ENCODE data around the gene ELF1.

- TF ChIP-seq NFYB (CRISPR knock-in tag; conservative IDR thresholded peaks at IDR 0.05; ENCODE audit: low read depth) (no peak), TCF7 (CRISPR knock-in tag; IDR thresholded peaks at IDR 0.05; ENCODE audit: low read depth) (no peak), AR (CRISPR knock-in tag; IDR thresholded peaks at IDR 0.05) (no peak), MAX (CRISPR knock-in tag; IDR thresholded peaks at IDR 0.05) (no peak), MLX (CRISPR knock-in tag; IDR thresholded peaks at IDR 0.05) (no peak), SMAD3 (CRISPR knock-in tag; IDR thresholded peaks at IDR 0.05; ENCODE audit: borderline replicate concordance) (no peak), E2F4 (CRISPR knock-in tag; IDR thresholded peaks at IDR 0.05; ENCODE audit: borderline replicate concordance, low read depth) (no peak)
- TF ChIP-seq, protein P1, sequence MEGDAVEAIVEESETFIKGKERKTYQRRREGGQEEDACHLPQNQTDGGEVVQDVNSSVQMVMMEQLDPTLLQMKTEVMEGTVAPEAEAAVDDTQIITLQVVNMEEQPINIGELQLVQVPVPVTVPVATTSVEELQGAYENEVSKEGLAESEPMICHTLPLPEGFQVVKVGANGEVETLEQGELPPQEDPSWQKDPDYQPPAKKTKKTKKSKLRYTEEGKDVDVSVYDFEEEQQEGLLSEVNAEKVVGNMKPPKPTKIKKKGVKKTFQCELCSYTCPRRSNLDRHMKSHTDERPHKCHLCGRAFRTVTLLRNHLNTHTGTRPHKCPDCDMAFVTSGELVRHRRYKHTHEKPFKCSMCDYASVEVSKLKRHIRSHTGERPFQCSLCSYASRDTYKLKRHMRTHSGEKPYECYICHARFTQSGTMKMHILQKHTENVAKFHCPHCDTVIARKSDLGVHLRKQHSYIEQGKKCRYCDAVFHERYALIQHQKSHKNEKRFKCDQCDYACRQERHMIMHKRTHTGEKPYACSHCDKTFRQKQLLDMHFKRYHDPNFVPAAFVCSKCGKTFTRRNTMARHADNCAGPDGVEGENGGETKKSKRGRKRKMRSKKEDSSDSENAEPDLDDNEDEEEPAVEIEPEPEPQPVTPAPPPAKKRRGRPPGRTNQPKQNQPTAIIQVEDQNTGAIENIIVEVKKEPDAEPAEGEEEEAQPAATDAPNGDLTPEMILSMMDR (IDR thresholded peaks at IDR 0.05): no peak
Measured at GRCh38 chr13:41015920-41016319, 3.2 kb downstream of the ELF1 start.

All from WTC11 (cell line).